Measurements from ENCODE around the gene DAPK1. TPM values are rescaled to one million over a fixed set of nuclear protein-coding genes. Genes with fewer than 3 reads are reported as not detected.

Gene DAPK1
- total RNA-seq, 1 donor from 2014 or later = 17.8 TPM

GRCh38 chr9:87653941-87654340 is 156.3 kb downstream of the DAPK1 start:
- intact Hi-C loops (cut with DNase I) = no loop called here
- no peaks in the 10 kb centered on the region for H3K4me1 ChIP-seq
- no peak overlapping the region for H3K4me3 ChIP-seq
- no peak for TF ChIP-seq CTCF (IDR thresholded peaks at IDR 0.05)
- DNase-seq (ENCODE audit: low spot score in 2 of 2) = no peak
- no peaks in the 10 kb centered on the region for H3K36me3 ChIP-seq
- H3K27ac ChIP-seq = no peak overlapping the region
- no peaks in the 10 kb centered on the region for H3K9me3 ChIP-seq
- H3K27me3 ChIP-seq = no peaks in the 10 kb centered on the region

- no peak overlapping the region for H3K27ac ChIP-seq
- H3K9me3 ChIP-seq = no peaks in the 10 kb centered on the region
- TF ChIP-seq CTCF (IDR thresholded peaks at IDR 0.05) = no peak
- intact Hi-C loops (cut with DNase I) = no loop called here
- no peak for DNase-seq (ENCODE audit: low spot score in 2 of 2)
- no peaks in the 10 kb centered on the region for H3K4me1 ChIP-seq
- H3K27me3 ChIP-seq = no peaks in the 10 kb centered on the region
- H3K36me3 ChIP-seq = no peaks in the 10 kb centered on the region
- no peak overlapping the region for H3K4me3 ChIP-seq
Measured at GRCh38 chr9:87655731-87656130, 158.1 kb downstream of the DAPK1 start.

GRCh38 chr9:87656485-87656884 is 158.8 kb downstream of the DAPK1 start:
- intact Hi-C loops (cut with DNase I) = no loop called here

GRCh38 chr9:87657190-87657589 is 159.5 kb downstream of the DAPK1 start:
- no peak for TF ChIP-seq CTCF (IDR thresholded peaks at IDR 0.05)
- intact Hi-C loops (cut with DNase I) = no loop called here
- DNase-seq (ENCODE audit: low spot score in 2 of 2) = no peak

More at GRCh38 chr9:87656485-87656884, 158.8 kb downstream of the DAPK1 start:
- Histone ChIP-seq H3K27me3 (no peaks in the 10 kb centered on the region), H3K4me3 (no peak overlapping the region), H3K36me3 (no peaks in the 10 kb centered on the region), H3K9me3 (no peaks in the 10 kb centered on the region), H3K27ac (no peak overlapping the region), H3K4me1 (no peaks in the 10 kb centered on the region)
- peak in 1 of 3 experiments; percentile 7 for TF ChIP-seq CTCF (IDR thresholded peaks at IDR 0.05)
- no peak for DNase-seq (ENCODE audit: low spot score in 2 of 2)

GRCh38 chr9:87657893-87658292 is 160.2 kb downstream of the DAPK1 start:
- no peak for TF ChIP-seq CTCF (IDR thresholded peaks at IDR 0.05)
- Histone ChIP-seq H3K27ac (no peak overlapping the region), H3K9me3 (no peaks in the 10 kb centered on the region), H3K27me3 (no peaks in the 10 kb centered on the region), H3K4me3 (no peak overlapping the region), H3K36me3 (no peaks in the 10 kb centered on the region), H3K4me1 (no peaks in the 10 kb centered on the region)
- DNase-seq (ENCODE audit: low spot score in 2 of 2) = no peak
- intact Hi-C loops (cut with DNase I) = no loop called here

More at GRCh38 chr9:87657190-87657589, 159.5 kb downstream of the DAPK1 start:
- no peaks in the 10 kb centered on the region for H3K36me3 ChIP-seq
- H3K9me3 ChIP-seq = no peaks in the 10 kb centered on the region
- H3K4me3 ChIP-seq = no peak overlapping the region
- H3K27ac ChIP-seq = no peak overlapping the region
- no peaks in the 10 kb centered on the region for H3K27me3 ChIP-seq
- H3K4me1 ChIP-seq = no peaks in the 10 kb centered on the region

GRCh38 chr9:87658511-87658910 is 160.8 kb downstream of the DAPK1 start:
- intact Hi-C loops (cut with DNase I) = no loop called here
- TF ChIP-seq CTCF (IDR thresholded peaks at IDR 0.05) = no peak

More at GRCh38 chr9:87658511-87658910, 160.8 kb downstream of the DAPK1 start:
- H3K36me3 ChIP-seq = no peaks in the 10 kb centered on the region
- DNase-seq (ENCODE audit: low spot score in 2 of 2) = no peak
- H3K4me1 ChIP-seq = no peaks in the 10 kb centered on the region
- no peaks in the 10 kb centered on the region for H3K27me3 ChIP-seq
- no peak overlapping the region for H3K27ac ChIP-seq
- H3K9me3 ChIP-seq = no peaks in the 10 kb centered on the region
- no peak overlapping the region for H3K4me3 ChIP-seq
